Panc1 (cell line): ENCODE data around the gene OLFML3. TPM values are rescaled to one million over a fixed set of nuclear protein-coding genes. Genes with fewer than 3 reads are reported as not detected.

Experiments
- ATAC-seq: fragments of 200-7000 bp; cut with Tn5 transposase; 2 replicates; pipeline ENCODE4 v1.9.1; 2020; ENCODE audit warnings: mild to moderate bottlenecking, moderate library complexity
- BruUV-seq: library from RNA; stranded (reverse); fragments of 400-500 nt; replicated peaks from 2 replicates; lab custom pipeline; 2021; lab: Mats Ljungman, UMichigan
- CTCF ChIA-PET: fragments of 300-600 bp; sonication (Branson Sonifier 250); formaldehyde crosslinking; loops from one replicate; lab custom pipeline; 2022; ENCODE audit warnings: antibody characterized with exemption; lab: Charles Lee
- POLR2A ChIA-PET: fragments of 300-600 bp; sonication (Branson Sonifier 250); formaldehyde crosslinking; loops from one replicate; lab custom pipeline; 2022; ENCODE audit warnings: antibody characterized with exemption; lab: Charles Lee
- DNase-seq: peaks from one replicate; pipeline ENCODE4 v3.0.0-alpha.2; 2010; ENCODE audit warnings: low read depth, low spot score
- H3K27ac ChIP-seq: 2 replicates; pipeline ENCODE4 v1.5.1; 2011; ENCODE audit warnings: mild to moderate bottlenecking, low read length, inconsistent platforms
- H3K27me3 ChIP-seq: fragments of 200-500 bp; sonication (Bioruptor generic); 2 replicates; pipeline ENCODE4 v1.6.0; 2014; ENCODE audit warnings: low read length, inconsistent platforms; ENCODE audit not compliant: control insufficient read depth, insufficient read depth
- H3K36me3 ChIP-seq: fragments of 200-500 bp; sonication (Bioruptor generic); 2 replicates; pipeline ENCODE4 v1.5.1; 2014; ENCODE audit warnings: inconsistent platforms, mild to moderate bottlenecking, low read length, moderate library complexity; ENCODE audit not compliant: control insufficient read depth, insufficient read depth
- H3K4me1 ChIP-seq: 2 replicates; pipeline ENCODE4 v1.5.1; 2011; ENCODE audit warnings: inconsistent platforms, mild to moderate bottlenecking, low read length, moderate library complexity; ENCODE audit not compliant: control insufficient read depth, insufficient read depth
- H3K4me3 ChIP-seq, 2 experiments: 2 replicates each; pipeline ENCODE4 v1.5.1; 2011 to 2012; ENCODE audit warnings: low read depth in 2 of 2, low read length in 2 of 2, mild to moderate bottlenecking in 2 of 2, inconsistent platforms in 1 of 2, moderate library complexity in 1 of 2
- H3K9me3 ChIP-seq: fragments of 200-500 bp; sonication (Bioruptor generic); 2 replicates; pipeline ENCODE4 v1.5.1; 2014; ENCODE audit warnings: low read depth, mild to moderate bottlenecking, inconsistent platforms, low read length, moderate library complexity; ENCODE audit not compliant: control insufficient read depth, insufficient read depth
- CTCF ChIP-seq: fragments of 450-650 bp; IDR thresholded peaks from 2 replicates; pipeline ENCODE4 v1.5.1; 2017; ENCODE audit warnings: mild to moderate bottlenecking
- POLR2AphosphoS5 ChIP-seq: IDR thresholded peaks from 2 replicates; pipeline ENCODE4 v1.6.1; 2012; ENCODE audit warnings: mild to moderate bottlenecking, low read depth, low read length, moderate library complexity
- REST ChIP-seq, 2 experiments: IDR thresholded peaks; 2 replicates each; pipeline ENCODE4 v1.6.1; 2011 to 2012; ENCODE audit warnings: low read depth in 2 of 2, control low read depth in 1 of 2, low read length in 1 of 2, mild to moderate bottlenecking in 1 of 2, moderate library complexity in 1 of 2; ENCODE audit not compliant: insufficient read depth in 1 of 2
- SIN3A ChIP-seq: IDR thresholded peaks from 2 replicates; pipeline ENCODE4 v1.6.1; 2012; ENCODE audit warnings: low read depth, mild to moderate bottlenecking, low read length, moderate library complexity, borderline replicate concordance; ENCODE audit not compliant: insufficient read depth
- TCF7L2 ChIP-seq: IDR thresholded peaks from 2 replicates; pipeline ENCODE4 v1.6.1; 2011; ENCODE audit warnings: mild to moderate bottlenecking, low read depth, low read length, inconsistent platforms
- in situ Hi-C: cut with HindIII; loops from 2 replicates; pipeline ENCODE4 v1.10.0; 2016; ENCODE audit warnings: low sequenced_read_pairs, low pct_unique_long_range_greater_than_20kb
- intact Hi-C: fragments of 100-400 bp; cut with micrococcal nuclease; formaldehyde crosslinking; loops from one replicate; pipeline ENCODE4 v1.10.0; 2022; ENCODE audit not compliant: unreplicated experiment
- total RNA-seq: library from RNA; stranded (reverse); gene quantifications from one replicate; pipeline ENCODE4 v1.2.1, GENCODE V29; 2021; ENCODE audit not compliant: unreplicated experiment

OLFML3 gene
- total RNA-seq, 1 experiment from 2014 or later: 0.15 TPM

GRCh38 chr1:113995382-113995781 lies 16.1 kb downstream of the OLFML3 start:
- POLR2A ChIA-PET: no interaction called here
- CTCF ChIA-PET: no interaction called here
- no peaks in the 10 kb centered on the region for H3K9me3 ChIP-seq
- TF ChIP-seq TCF7L2 (no peak), POLR2AphosphoS5 (no peak), SIN3A (no peak), CTCF (no peak), REST (IDR thresholded peaks at IDR 0.05; ENCODE audit: insufficient read depth in 1 of 2, low read depth in 2 of 2, low read length in 1 of 2) (no peak)
- no peaks in the 10 kb centered on the region for H3K36me3 ChIP-seq
- H3K27ac ChIP-seq: no peak overlapping the region
- ATAC-seq: no peak
- in situ Hi-C loops: no loop called here
- no peak overlapping the region for H3K4me3 ChIP-seq
- DNase-seq: no peak
- intact Hi-C loops: no loop called here
- H3K4me1 ChIP-seq: no peaks in the 10 kb centered on the region
- no TSS peak for BruUV-seq
- no peaks in the 10 kb centered on the region for H3K27me3 ChIP-seq

DNA sequence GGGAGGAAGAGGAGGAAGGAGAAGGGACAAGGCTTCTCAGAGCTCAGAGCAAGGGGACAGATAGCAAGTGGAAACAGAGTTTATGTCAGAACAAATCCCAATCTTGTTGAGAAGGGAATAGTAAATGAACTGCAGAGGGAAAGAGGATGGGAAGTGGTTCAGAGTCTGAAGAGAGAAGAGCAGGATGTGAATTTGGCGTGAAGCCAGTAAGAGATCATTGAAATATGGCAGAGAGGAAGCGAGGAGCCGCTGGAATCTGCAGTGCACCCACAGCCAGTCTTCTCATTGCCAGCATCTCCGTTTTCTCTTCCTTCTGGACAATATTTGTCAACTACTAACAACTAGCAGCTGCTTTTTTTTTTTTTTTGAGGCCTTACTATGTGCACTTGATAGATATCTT lies 19.1 kb downstream of the OLFML3 start:
- Histone ChIP-seq H3K27ac (no peak overlapping the region), H3K27me3 (no peaks in the 10 kb centered on the region), H3K4me1 (no peaks in the 10 kb centered on the region), H3K9me3 (no peaks in the 10 kb centered on the region), H3K4me3 (no peak overlapping the region), H3K36me3 (no peaks in the 10 kb centered on the region)
- ChIA-PET POLR2A (no interaction called here), CTCF (interaction anchor here (0.7 kb wide), 1 partner anchor 19 kb away, joined by 4 read pairs; the partner anchor contains the start of gene OLFML3)
- ATAC-seq (no peak), DNase-seq (no peak)
- in situ Hi-C loops (no loop called here), intact Hi-C loops (no loop called here)
- TF ChIP-seq REST (IDR thresholded peaks at IDR 0.05; ENCODE audit: insufficient read depth in 1 of 2, low read depth in 2 of 2, low read length in 1 of 2): no peak
- TF ChIP-seq POLR2AphosphoS5: no peak
- TF ChIP-seq CTCF: no peak
- no peak for TF ChIP-seq SIN3A
- TF ChIP-seq TCF7L2: no peak
- BruUV-seq: no TSS peak
